Tibial nerve (tissue), 4 donors: ENCODE data around the gene NOS3. TPM values are rescaled to one million over a fixed set of nuclear protein-coding genes. Genes with fewer than 3 reads are reported as not detected.

Experiments used
- DNase-seq, 2 donors: peaks; one replicate each; pipeline ENCODE4 v3.0.0-alpha.2; 2019; ENCODE audit warnings: low spot score in 2 of 2
- H3K27ac ChIP-seq, 4 donors: fragments of 200-600 bp; sonication (generic) in 3 of 4; one replicate each; pipeline ENCODE4 v1.5.1; 2017 to 2019; ENCODE audit warnings: mild to moderate bottlenecking in 1 of 4
- H3K27me3 ChIP-seq, 2 donors: fragments of 200-600 bp; sonication (generic) in 1 of 2; one replicate each; pipeline versions ENCODE4 v1.5.1 to v1.6.0; 2017 to 2019
- H3K36me3 ChIP-seq, 3 donors: fragments of 200-600 bp; sonication (generic); one replicate each; pipeline ENCODE4 v1.5.1; 2018 to 2019
- H3K4me1 ChIP-seq, 4 donors: fragments of 200-600 bp; sonication (generic) in 3 of 4; one replicate each; pipeline ENCODE4 v1.5.1; 2017 to 2019
- H3K4me3 ChIP-seq, 4 donors: fragments of 200-600 bp; sonication (generic) in 3 of 4; one replicate each; pipeline ENCODE4 v1.5.1; 2017 to 2019; ENCODE audit warnings: mild to moderate bottlenecking in 1 of 4, moderate library complexity in 1 of 4
- H3K9me3 ChIP-seq, 4 donors: fragments of 200-600 bp; sonication (generic) in 3 of 4; one replicate each; pipeline ENCODE4 v1.5.1; 2017 to 2019
- CTCF ChIP-seq, 5 experiments: fragments of 200-600 bp in 3 of 5; fragments of 450-650 bp in 2 of 5; sonication (generic) in 3 of 5; IDR thresholded peaks; one replicate each; pipeline ENCODE4 v1.5.1; 2016 to 2019; ENCODE audit warnings: antibody characterized with exemption in 5 of 5, mild to moderate bottlenecking in 3 of 5, moderate library complexity in 2 of 5
- EP300 ChIP-seq, 2 donors: sonication (generic); formaldehyde crosslinking; IDR thresholded peaks; one replicate each; pipeline ENCODE4 v1.6.1; 2017; ENCODE audit warnings: antibody characterized with exemption in 2 of 2, mild to moderate bottlenecking in 1 of 2
- POLR2A ChIP-seq, 2 donors: fragments of 450-650 bp; IDR thresholded peaks; one replicate each; pipeline ENCODE4 v1.6.1; 2017; ENCODE audit warnings: antibody characterized with exemption in 2 of 2, mild to moderate bottlenecking in 2 of 2, moderate library complexity in 2 of 2
- WGBS, 2 donors: methylation state at CpG; one replicate each; pipeline ENCODE4 v1.1.5; 2018; 5-methylcytosine and 5-hydroxymethylcytosine counted together
- total RNA-seq, 4 donors: library from RNA; depleted of rRNA; stranded (reverse); fragments of >200 nt; gene quantifications; one replicate each; pipeline ENCODE4 v1.1.0, GENCODE V29; 2016

The NOS3 gene
- total RNA-seq, 4 donors from 2014 or later: 20.3 to 38.1 (median 23.8) TPM

GRCh38 chr7:150975536-150976319 is 15.1 kb upstream of the NOS3 start:
- TF ChIP-seq CTCF (IDR thresholded peaks at IDR 0.05) (no peak), EP300 (IDR thresholded peaks at IDR 0.05) (no peak), POLR2A (IDR thresholded peaks at IDR 0.05) (no peak)
- 81 to 91% methylated on average over 7 to 9 of the region's 9 CpGs for WGBS, 2 donors
- Histone ChIP-seq H3K4me3 (no peak overlapping the region), H3K9me3 (no peaks in the 10 kb centered on the region), H3K27me3 (peaks cover 0 to 59% of the 10 kb centered on the region in 2 donors), H3K27ac (no peak overlapping the region), H3K4me1 (peaks cover 0 to 54% (median 20%) of the 10 kb centered on the region in 4 donors), H3K36me3 (no peaks in the 10 kb centered on the region)
- no peak for DNase-seq

GRCh38 chr7:150976529-150977381 is 14.1 kb upstream of the NOS3 start:
- H3K9me3 ChIP-seq: no peaks in the 10 kb centered on the region

GRCh38 chr7:150977382-150978125 is 13.3 kb upstream of the NOS3 start:
- 14 to 15% methylated on average over 16 to 24 of the region's 62 CpGs for WGBS, 2 donors
- H3K4me3 ChIP-seq: peak overlapping the region in 3 of 4 donors; percentile 8 to 50 (median 21)
- TF ChIP-seq POLR2A (IDR thresholded peaks at IDR 0.05) (no peak), CTCF (IDR thresholded peaks at IDR 0.05) (no peak), EP300 (IDR thresholded peaks at IDR 0.05) (no peak)
- peaks cover 0 to 56% of the 10 kb centered on the region in 2 donors for H3K27me3 ChIP-seq
- no peak overlapping the region for H3K27ac ChIP-seq
- DNase-seq: no peak
- no peaks in the 10 kb centered on the region for H3K9me3 ChIP-seq
- peaks cover 0 to 56% (median 20%) of the 10 kb centered on the region in 4 donors for H3K4me1 ChIP-seq
- no peaks in the 10 kb centered on the region for H3K36me3 ChIP-seq

More at GRCh38 chr7:150976529-150977381, 14.1 kb upstream of the NOS3 start:
- no peak overlapping the region for H3K27ac ChIP-seq
- H3K27me3 ChIP-seq: peaks cover 0 to 56% of the 10 kb centered on the region in 2 donors
- no peak for DNase-seq
- H3K4me3 ChIP-seq: no peak overlapping the region
- TF ChIP-seq POLR2A (IDR thresholded peaks at IDR 0.05) (no peak), CTCF (IDR thresholded peaks at IDR 0.05) (no peak), EP300 (IDR thresholded peaks at IDR 0.05) (no peak)
- peaks cover 0 to 56% (median 20%) of the 10 kb centered on the region in 4 donors for H3K4me1 ChIP-seq
- 29 to 32% methylated on average over 10 to 13 of the region's 13 CpGs for WGBS, 2 donors
- no peaks in the 10 kb centered on the region for H3K36me3 ChIP-seq

- H3K36me3 ChIP-seq: no peaks in the 10 kb centered on the region
- no peak for DNase-seq
- TF ChIP-seq CTCF (IDR thresholded peaks at IDR 0.05): no peak
- TF ChIP-seq EP300 (IDR thresholded peaks at IDR 0.05): no peak
- no peak for TF ChIP-seq POLR2A (IDR thresholded peaks at IDR 0.05)
These were observed 12.6 kb upstream of the NOS3 start, which contains the start of gene KCNH2 for GRCh38 chr7:150978126-150978789. TSS of gene KCNH2 (minus strand) at chr7:150978321. CDS start at chr7:150977913, 408 bp downstream.

More at GRCh38 chr7:150978126-150978789, 12.6 kb upstream of the NOS3 start, which contains the start of gene KCNH2:
- peaks cover 0 to 56% (median 20%) of the 10 kb centered on the region in 4 donors for H3K4me1 ChIP-seq
- H3K27ac ChIP-seq: no peak within 1 kb of the TSS
- peak within 1 kb of the TSS; percentile 24 to 50 (median 33) for H3K4me3 ChIP-seq
- H3K27me3 ChIP-seq: peaks cover 0 to 56% of the 10 kb centered on the region in 2 donors
- 0 to 1% methylated on average over 34 to 48 of the region's 81 CpGs for WGBS, 2 donors
- no peaks in the 10 kb centered on the region for H3K9me3 ChIP-seq
